HepG2 (cell line): ENCODE results near the gene SIRT5. TPM values are rescaled to one million over a fixed set of nuclear protein-coding genes. Genes with fewer than 3 reads are reported as not detected.

ENCODE experiments used
- ATAD3A ChIP-seq: sonication (generic); formaldehyde crosslinking; IDR thresholded peaks from 2 replicates; pipeline ENCODE4 v1.4.0; 2020; ENCODE audit warnings: missing genetic modification reagents
- CAMTA2 ChIP-seq: sonication (generic); formaldehyde crosslinking; IDR thresholded peaks from 2 replicates; pipeline ENCODE4 v1.4.0; 2020; ENCODE audit warnings: mild to moderate bottlenecking, missing genetic modification reagents, borderline replicate concordance
- CEBPG ChIP-seq: IDR thresholded peaks from 2 replicates; pipeline ENCODE4 v1.6.1; 2016
- HNF4A ChIP-seq: sonication (generic); formaldehyde crosslinking; IDR thresholded peaks from 2 replicates; pipeline ENCODE4 v1.4.0; 2020; ENCODE audit warnings: missing genetic modification reagents
- SALL1 ChIP-seq: sonication (generic); formaldehyde crosslinking; IDR thresholded peaks from 2 replicates; pipeline ENCODE4 v1.8.0; 2022; ENCODE audit warnings: mild to moderate bottlenecking, missing genetic modification reagents
- SRSF1 ChIP-seq: fragments of 200-400 bp; formaldehyde crosslinking; optimal IDR thresholded peaks from 2 replicates; pipeline ENCODE3; 2017; ENCODE audit warnings: mild to moderate bottlenecking, low read depth, low read length, moderate library complexity
- TBL1XR1 ChIP-seq: fragments of 150-350 bp; IDR thresholded peaks from 2 replicates; pipeline ENCODE4 v1.6.1; 2014; ENCODE audit warnings: borderline replicate concordance, low read length; ENCODE audit not compliant: partially characterized antibody
- TBP ChIP-seq: sonication (generic); formaldehyde crosslinking; IDR thresholded peaks from 2 replicates; pipeline ENCODE4 v1.5.0; 2020; ENCODE audit warnings: missing genetic modification reagents
- TCF7 ChIP-seq: sonication (generic); IDR thresholded peaks from 2 replicates; pipeline ENCODE4 v1.6.1; 2016; ENCODE audit warnings: antibody characterized with exemption, low read depth
- ZBTB25 ChIP-seq: IDR thresholded peaks from 2 replicates; pipeline ENCODE4 v1.6.1; 2018; ENCODE audit warnings: missing genetic modification reagents
- ZBTB34 ChIP-seq: sonication (generic); formaldehyde crosslinking; IDR thresholded peaks from 2 replicates; pipeline ENCODE4 v1.8.0; 2022; ENCODE audit warnings: mild to moderate bottlenecking, missing genetic modification reagents
- ZFP37 ChIP-seq: sonication (generic); formaldehyde crosslinking; IDR thresholded peaks from 2 replicates; pipeline ENCODE4 v1.4.0; 2020; ENCODE audit warnings: missing genetic modification reagents, borderline replicate concordance
- ZIK1 ChIP-seq: sonication (generic); formaldehyde crosslinking; IDR thresholded peaks from 2 replicates; pipeline ENCODE4 v1.5.0; 2020; ENCODE audit warnings: mild to moderate bottlenecking, low read depth, missing genetic modification reagents, borderline replicate concordance
- ZNF205 ChIP-seq: IDR thresholded peaks from 2 replicates; pipeline ENCODE4 v1.6.1; 2018; ENCODE audit warnings: missing biosample characterization, missing genetic modification reagents
- ZNF569 ChIP-seq: sonication (generic); formaldehyde crosslinking; IDR thresholded peaks from 2 replicates; pipeline ENCODE4 v1.5.0; 2020; ENCODE audit warnings: mild to moderate bottlenecking, missing genetic modification reagents, moderate library complexity, borderline replicate concordance
- polyA plus RNA-seq, 8 experiments: library from polyadenylated mRNA; depleted of rRNA in 3 of 8; stranded (reverse) in 7 of 8; unstranded in 1 of 8; fragments of >200 nt; fragmentation: Illumina TruSeq in 4 of 8; extraction: Trizol in 4 of 8; gene quantifications; 2 replicates each; pipeline versions ENCODE4 v1.2.1 to v1.2.3, GENCODE V29; 2011 to 2016; ENCODE audit warnings: low read depth in 4 of 8, missing spikeins in 1 of 8, mixed read lengths in 1 of 8; ENCODE audit not compliant: insufficient read depth in 1 of 8
- total RNA-seq, 5 experiments: library from RNA; depleted of rRNA; stranded (reverse); fragments of >200 nt; fragmentation: Illumina TruSeq; extraction: Trizol; gene quantifications; 2 replicates each; pipeline ENCODE4 v1.2.3, GENCODE V29; 2016; ENCODE audit warnings: low read depth in 1 of 5
- TF ChIP-seq, protein P1 (sequence below): IDR thresholded peaks from 2 replicates; pipeline ENCODE4 v1.6.1; 2016
- TF ChIP-seq, protein P2 (sequence below): sonication (generic); formaldehyde crosslinking; IDR thresholded peaks from 2 replicates; pipeline ENCODE4 v1.4.0; 2020; ENCODE audit warnings: missing genetic modification reagents, borderline replicate concordance
- TF ChIP-seq, protein P3 (sequence below): sonication (generic); formaldehyde crosslinking; IDR thresholded peaks from 2 replicates; pipeline ENCODE4 v1.4.0; 2020; ENCODE audit warnings: low read depth, mild to moderate bottlenecking, missing genetic modification reagents
- TF ChIP-seq, protein P4 (sequence below): sonication (generic); formaldehyde crosslinking; IDR thresholded peaks from 2 replicates; pipeline ENCODE4 v1.5.1; 2020; ENCODE audit warnings: missing genetic modification reagents, mild to moderate bottlenecking, borderline replicate concordance

The SIRT5 gene
- total and polyA plus RNA-seq, 2 of the 13 experiments (the other 11 are each of a cell fraction or from before 2014, with no cell fraction given), result 14.1 to 16.6 TPM

- TF ChIP-seq ZNF205 (CRISPR knock-in tag) (peak; percentile 95), ZNF569 (CRISPR knock-in tag) (peak; percentile 95; the same call in 1 of the 2 replicates), ATAD3A (CRISPR knock-in tag) (no peak; the same call in 1 of the 2 replicates), TCF7 (peak; percentile 20; the same call in 1 of the 2 replicates), SALL1 (CRISPR knock-in tag) (peak; percentile 98), TBL1XR1 (peak; percentile 78), ZFP37 (CRISPR knock-in tag) (no peak; the same call in 1 of the 2 replicates), TBP (no peak), ZBTB25 (CRISPR knock-in tag) (peak; percentile 99), CEBPG (CRISPR knock-in tag) (peak; percentile 68), SRSF1 (peak; percentile 97), HNF4A (CRISPR knock-in tag) (peak; percentile 86), ZBTB34 (peak; percentile 84), CAMTA2 (peak; percentile 61; the same call in 1 of the 2 replicates), ZIK1 (CRISPR knock-in tag) (peak; percentile 93)
- TF ChIP-seq, protein P1, sequence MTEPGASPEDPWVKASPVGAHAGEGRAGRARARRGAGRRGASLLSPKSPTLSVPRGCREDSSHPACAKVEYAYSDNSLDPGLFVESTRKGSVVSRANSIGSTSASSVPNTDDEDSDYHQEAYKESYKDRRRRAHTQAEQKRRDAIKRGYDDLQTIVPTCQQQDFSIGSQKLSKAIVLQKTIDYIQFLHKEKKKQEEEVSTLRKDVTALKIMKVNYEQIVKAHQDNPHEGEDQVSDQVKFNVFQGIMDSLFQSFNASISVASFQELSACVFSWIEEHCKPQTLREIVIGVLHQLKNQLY, result peak; percentile 74; the same call in 1 of the 2 replicates
- TF ChIP-seq, protein P2, sequence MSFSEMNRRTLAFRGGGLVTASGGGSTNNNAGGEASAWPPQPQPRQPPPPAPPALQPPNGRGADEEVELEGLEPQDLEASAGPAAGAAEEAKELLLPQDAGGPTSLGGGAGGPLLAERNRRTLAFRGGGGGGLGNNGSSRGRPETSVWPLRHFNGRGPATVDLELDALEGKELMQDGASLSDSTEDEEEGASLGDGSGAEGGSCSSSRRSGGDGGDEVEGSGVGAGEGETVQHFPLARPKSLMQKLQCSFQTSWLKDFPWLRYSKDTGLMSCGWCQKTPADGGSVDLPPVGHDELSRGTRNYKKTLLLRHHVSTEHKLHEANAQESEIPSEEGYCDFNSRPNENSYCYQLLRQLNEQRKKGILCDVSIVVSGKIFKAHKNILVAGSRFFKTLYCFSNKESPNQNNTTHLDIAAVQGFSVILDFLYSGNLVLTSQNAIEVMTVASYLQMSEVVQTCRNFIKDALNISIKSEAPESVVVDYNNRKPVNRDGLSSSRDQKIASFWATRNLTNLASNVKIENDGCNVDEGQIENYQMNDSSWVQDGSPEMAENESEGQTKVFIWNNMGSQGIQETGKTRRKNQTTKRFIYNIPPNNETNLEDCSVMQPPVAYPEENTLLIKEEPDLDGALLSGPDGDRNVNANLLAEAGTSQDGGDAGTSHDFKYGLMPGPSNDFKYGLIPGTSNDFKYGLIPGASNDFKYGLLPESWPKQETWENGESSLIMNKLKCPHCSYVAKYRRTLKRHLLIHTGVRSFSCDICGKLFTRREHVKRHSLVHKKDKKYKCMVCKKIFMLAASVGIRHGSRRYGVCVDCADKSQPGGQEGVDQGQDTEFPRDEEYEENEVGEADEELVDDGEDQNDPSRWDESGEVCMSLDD (CRISPR knock-in tag), result peak; percentile 80; the same call in 1 of the 2 replicates
- TF ChIP-seq, protein P3, sequence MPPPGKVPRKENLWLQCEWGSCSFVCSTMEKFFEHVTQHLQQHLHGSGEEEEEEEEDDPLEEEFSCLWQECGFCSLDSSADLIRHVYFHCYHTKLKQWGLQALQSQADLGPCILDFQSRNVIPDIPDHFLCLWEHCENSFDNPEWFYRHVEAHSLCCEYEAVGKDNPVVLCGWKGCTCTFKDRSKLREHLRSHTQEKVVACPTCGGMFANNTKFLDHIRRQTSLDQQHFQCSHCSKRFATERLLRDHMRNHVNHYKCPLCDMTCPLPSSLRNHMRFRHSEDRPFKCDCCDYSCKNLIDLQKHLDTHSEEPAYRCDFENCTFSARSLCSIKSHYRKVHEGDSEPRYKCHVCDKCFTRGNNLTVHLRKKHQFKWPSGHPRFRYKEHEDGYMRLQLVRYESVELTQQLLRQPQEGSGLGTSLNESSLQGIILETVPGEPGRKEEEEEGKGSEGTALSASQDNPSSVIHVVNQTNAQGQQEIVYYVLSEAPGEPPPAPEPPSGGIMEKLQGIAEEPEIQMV (CRISPR knock-in tag), result peak; percentile 92
- TF ChIP-seq, protein P4, sequence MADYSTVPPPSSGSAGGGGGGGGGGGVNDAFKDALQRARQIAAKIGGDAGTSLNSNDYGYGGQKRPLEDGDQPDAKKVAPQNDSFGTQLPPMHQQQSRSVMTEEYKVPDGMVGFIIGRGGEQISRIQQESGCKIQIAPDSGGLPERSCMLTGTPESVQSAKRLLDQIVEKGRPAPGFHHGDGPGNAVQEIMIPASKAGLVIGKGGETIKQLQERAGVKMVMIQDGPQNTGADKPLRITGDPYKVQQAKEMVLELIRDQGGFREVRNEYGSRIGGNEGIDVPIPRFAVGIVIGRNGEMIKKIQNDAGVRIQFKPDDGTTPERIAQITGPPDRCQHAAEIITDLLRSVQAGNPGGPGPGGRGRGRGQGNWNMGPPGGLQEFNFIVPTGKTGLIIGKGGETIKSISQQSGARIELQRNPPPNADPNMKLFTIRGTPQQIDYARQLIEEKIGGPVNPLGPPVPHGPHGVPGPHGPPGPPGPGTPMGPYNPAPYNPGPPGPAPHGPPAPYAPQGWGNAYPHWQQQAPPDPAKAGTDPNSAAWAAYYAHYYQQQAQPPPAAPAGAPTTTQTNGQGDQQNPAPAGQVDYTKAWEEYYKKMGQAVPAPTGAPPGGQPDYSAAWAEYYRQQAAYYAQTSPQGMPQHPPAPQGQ (CRISPR knock-in tag), result 0 out of 2 replicates have a peak, but pooled peaks have one; percentile 55
Observed at GRCh38 chr6:13614926-13615791, 40.8 kb downstream of the SIRT5 start, which contains the start of gene NOL7 (continued).
